Endometrial microvascular endothelial cells (primary cell): ENCODE data around the gene KNSTRN. TPM values are rescaled to one million over a fixed set of nuclear protein-coding genes. Genes with fewer than 3 reads are reported as not detected.

Experiments used
- in situ Hi-C: cut with HindIII; loops from 2 replicates; pipeline ENCODE4 v1.10.0; 2017; ENCODE audit warnings: low sequenced_read_pairs, low pct_unique_long_range_greater_than_20kb; ENCODE audit errors: inconsistent ontology term
- total RNA-seq: library from RNA; depleted of rRNA; stranded (reverse); fragments of >200 nt; gene quantifications from one replicate; pipeline ENCODE4 v1.2.3, GENCODE V29; 2015; ENCODE audit errors: inconsistent ontology term

Gene KNSTRN, protein sequence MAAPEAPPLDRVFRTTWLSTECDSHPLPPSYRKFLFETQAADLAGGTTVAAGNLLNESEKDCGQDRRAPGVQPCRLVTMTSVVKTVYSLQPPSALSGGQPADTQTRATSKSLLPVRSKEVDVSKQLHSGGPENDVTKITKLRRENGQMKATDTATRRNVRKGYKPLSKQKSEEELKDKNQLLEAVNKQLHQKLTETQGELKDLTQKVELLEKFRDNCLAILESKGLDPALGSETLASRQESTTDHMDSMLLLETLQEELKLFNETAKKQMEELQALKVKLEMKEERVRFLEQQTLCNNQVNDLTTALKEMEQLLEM
- total RNA-seq = 50.6 TPM

GRCh38 chr15:40382580-40383456 is at the start of gene KNSTRN:
TSS of gene KNSTRN (plus strand) at chr15:40382721. CDS start at chr15:40382836, 115 bp downstream.
- in situ Hi-C loops = no loop called here

- in situ Hi-C loops = no loop called here
These were observed 48.5 kb upstream of the KNSTRN start for GRCh38 chr15:40333922-40334492.

GRCh38 chr15:40334541-40334940 is 48.0 kb upstream of the KNSTRN start:
- in situ Hi-C loops = no loop called here

GRCh38 chr15:40334941-40335795 is 47.4 kb upstream of the KNSTRN start:
- in situ Hi-C loops = no loop called here

- in situ Hi-C loops = no loop called here
These were observed 46.4 kb upstream of the KNSTRN start for GRCh38 chr15:40335938-40336743.

DNA sequence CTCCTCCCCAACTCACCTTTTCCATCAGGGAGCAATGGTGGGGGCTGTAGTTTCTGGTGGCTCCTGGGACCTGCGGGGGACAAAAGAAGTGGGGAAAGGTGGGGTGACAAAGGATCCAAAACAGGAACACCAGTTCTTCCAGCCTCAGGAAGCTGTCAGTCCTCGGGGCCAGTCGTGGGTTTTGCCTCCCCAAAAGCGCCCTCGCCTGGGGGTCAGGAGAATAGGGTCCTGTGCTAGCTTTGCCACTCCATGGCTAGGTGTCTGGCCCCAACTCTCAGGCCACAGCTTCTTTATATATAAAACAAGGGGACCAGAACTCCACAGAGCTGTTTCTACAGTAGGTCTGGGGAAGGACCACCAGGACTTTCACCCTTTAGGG is 45.8 kb upstream of the KNSTRN start:
- in situ Hi-C loops = no loop called here

- in situ Hi-C loops = no loop called here
These were observed 44.9 kb upstream of the KNSTRN start for GRCh38 chr15:40337597-40337996.

- in situ Hi-C loops = no loop called here
These were observed 44.4 kb upstream of the KNSTRN start for GRCh38 chr15:40338041-40338657.

GRCh38 chr15:40338921-40339620 is 43.5 kb upstream of the KNSTRN start:
- in situ Hi-C loops = no loop called here

GRCh38 chr15:40339621-40339945 is 42.9 kb upstream of the KNSTRN start:
- in situ Hi-C loops = no loop called here

DNA sequence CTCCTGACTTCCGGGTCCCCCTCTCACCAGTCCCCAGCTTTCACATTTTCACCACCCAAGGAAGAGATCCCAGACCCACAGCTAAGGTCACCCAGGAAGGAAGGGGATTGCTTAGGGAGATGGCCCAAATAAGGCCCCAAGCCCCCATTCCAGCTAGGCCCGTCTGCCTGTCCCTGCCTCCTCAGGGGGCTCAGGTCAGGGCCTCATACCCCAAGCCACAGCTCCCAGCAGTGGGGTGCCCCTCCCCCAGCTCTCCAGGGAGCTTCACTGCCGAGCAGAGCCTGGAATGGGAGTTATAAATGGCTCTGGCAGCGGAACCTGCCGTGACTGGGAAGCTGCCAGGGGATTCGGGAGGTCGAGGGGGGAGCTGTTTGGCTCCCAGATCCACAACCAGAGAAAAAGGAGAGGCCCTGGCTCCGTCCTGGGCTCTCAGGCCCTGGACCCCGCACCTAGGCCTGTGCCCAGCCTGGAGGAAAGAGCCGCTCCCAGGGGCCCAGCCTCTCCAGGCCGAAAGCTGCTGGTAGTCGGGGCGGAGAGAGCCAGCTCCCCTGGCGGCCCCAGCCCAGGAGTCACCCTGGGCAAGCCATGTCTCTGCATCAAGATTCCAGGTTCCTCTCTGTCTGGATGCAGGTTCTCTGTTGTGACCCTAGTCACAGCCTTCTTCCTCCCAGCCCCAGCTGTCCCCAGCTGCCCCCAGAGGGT is 42.3 kb upstream of the KNSTRN start:
- in situ Hi-C loops = no loop called here

- in situ Hi-C loops = no loop called here
These were observed 41.7 kb upstream of the KNSTRN start, which contains the start of gene CCDC9B for GRCh38 chr15:40340740-40341400. TSS of gene CCDC9B (minus strand) at chr15:40340939. CDS start at chr15:40340819, 120 bp downstream.

DNA sequence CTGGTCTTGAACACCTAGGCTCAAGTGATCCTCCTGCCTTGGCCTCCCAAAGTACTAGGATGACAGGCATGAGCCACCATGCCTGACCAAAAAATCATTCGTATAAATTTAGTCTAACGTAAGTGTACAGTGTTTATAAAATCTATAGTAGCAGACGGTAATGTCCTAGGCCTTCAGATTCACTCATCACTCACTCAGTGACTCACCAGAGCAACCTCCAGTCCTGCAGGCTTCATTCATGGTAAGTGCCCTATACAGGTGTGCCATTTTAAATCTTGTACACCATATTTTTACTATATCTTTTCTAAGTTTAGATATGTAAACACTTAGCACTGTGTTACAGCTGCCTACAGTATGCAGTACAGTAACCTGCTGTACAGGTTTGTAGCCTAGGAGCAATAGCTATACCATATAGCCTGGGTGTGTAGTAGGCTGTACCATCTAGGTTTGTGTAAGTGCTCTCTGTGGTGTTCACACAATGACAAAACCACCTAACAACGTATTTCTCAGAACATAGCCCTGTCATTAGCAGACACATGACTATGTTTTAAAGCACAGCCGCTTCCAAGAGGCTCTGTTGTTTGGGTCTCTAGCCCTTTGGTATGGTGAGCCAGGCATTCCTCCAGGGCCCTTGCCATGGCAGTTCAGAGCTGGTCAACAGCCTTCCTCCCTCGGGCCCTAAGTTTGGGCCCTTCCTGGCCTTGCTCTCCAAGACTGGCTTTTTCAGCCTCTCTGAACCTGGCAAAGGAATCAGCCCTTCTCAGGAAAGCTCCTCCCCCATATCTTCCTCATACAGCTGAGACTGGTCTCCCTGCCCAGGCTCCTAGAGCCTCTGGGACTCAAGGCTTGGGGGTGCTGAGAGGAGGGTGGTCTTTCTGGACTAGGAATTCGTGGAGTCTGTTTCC is 39.9 kb upstream of the KNSTRN start:
- in situ Hi-C loops = no loop called here

- in situ Hi-C loops = no loop called here
These were observed 39.0 kb upstream of the KNSTRN start for GRCh38 chr15:40343512-40343911.

GRCh38 chr15:40344217-40344616 is 38.3 kb upstream of the KNSTRN start:
- in situ Hi-C loops = no loop called here
